Stomach (tissue), 4 donors: ENCODE data around the gene CORO1C.

Experiments used
- CTCF ChIP-seq, 7 experiments: fragments of 450-650 bp in 4 of 7; fragments of 200-600 bp in 3 of 7; sonication (generic) in 3 of 7; IDR thresholded peaks; one replicate each; pipeline ENCODE4 v1.5.1; 2016 to 2019; ENCODE audit warnings: antibody characterized with exemption in 7 of 7, control low read depth in 2 of 7, mild to moderate bottlenecking in 1 of 7
- POLR2A ChIP-seq, 4 donors: fragments of 450-650 bp; IDR thresholded peaks; one replicate each; pipeline ENCODE4 v1.6.1; 2016; ENCODE audit warnings: antibody characterized with exemption in 4 of 4, control low read depth in 2 of 4, mild to moderate bottlenecking in 1 of 4, moderate library complexity in 1 of 4

DNA sequence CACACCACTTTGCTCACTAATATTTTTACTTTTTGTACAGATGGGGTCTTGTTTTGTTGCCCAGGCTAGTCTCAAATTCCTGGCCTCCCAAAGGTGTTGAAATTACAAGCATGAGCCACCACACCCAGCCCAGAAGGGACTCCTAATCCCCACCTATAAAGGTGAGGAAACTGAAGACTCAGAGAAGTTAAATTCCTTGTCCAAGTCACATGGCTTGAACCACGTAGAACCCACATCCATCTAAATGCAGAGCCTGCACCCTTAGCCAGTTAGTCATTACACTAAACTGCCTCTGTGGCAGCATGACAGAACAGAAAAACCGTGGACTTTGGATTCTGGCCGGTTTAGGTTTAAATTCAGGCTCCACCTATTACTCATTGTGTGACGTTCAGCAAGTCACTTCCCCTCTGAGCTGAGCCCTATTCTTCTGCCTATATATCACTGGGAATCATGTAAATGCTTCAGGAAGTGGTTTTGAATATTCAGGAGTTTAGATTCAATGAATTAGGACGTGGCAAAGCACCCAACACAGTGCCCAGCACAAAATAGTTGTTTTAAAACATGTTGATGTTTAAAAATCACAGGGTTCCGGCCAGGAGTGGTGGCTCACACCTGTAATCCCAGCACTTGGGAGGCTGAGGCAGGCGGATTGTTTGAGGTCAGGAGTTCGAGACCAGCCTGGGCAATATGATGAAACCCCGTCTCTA, 3.0 kb upstream of the CORO1C start:
- TF ChIP-seq POLR2A (IDR thresholded peaks at IDR 0.05) = no peak
- no peak for TF ChIP-seq CTCF (IDR thresholded peaks at IDR 0.05)
